Body of pancreas (tissue), 4 donors: Measurements from ENCODE around the gene EIF3J.

ENCODE experiments used
- POLR2A ChIP-seq, 3 donors: fragments of 450-650 bp; IDR thresholded peaks; one replicate each; pipeline ENCODE4 v1.6.1; 2016; ENCODE audit warnings: antibody characterized with exemption in 3 of 3, mild to moderate bottlenecking in 2 of 3
- TF ChIP-seq, protein P1 (sequence below), 7 experiments: fragments of 450-650 bp in 4 of 7; fragments of 200-600 bp in 3 of 7; sonication (generic) in 3 of 7; IDR thresholded peaks; one replicate each; pipeline ENCODE4 v1.5.1; 2016 to 2019; ENCODE audit warnings: antibody characterized with exemption in 7 of 7

GRCh38 chr15:44598066-44598465, 61.1 kb downstream of the EIF3J start:
- TF ChIP-seq, protein P1, sequence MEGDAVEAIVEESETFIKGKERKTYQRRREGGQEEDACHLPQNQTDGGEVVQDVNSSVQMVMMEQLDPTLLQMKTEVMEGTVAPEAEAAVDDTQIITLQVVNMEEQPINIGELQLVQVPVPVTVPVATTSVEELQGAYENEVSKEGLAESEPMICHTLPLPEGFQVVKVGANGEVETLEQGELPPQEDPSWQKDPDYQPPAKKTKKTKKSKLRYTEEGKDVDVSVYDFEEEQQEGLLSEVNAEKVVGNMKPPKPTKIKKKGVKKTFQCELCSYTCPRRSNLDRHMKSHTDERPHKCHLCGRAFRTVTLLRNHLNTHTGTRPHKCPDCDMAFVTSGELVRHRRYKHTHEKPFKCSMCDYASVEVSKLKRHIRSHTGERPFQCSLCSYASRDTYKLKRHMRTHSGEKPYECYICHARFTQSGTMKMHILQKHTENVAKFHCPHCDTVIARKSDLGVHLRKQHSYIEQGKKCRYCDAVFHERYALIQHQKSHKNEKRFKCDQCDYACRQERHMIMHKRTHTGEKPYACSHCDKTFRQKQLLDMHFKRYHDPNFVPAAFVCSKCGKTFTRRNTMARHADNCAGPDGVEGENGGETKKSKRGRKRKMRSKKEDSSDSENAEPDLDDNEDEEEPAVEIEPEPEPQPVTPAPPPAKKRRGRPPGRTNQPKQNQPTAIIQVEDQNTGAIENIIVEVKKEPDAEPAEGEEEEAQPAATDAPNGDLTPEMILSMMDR (IDR thresholded peaks at IDR 0.05): no peak
- no peak for TF ChIP-seq POLR2A (IDR thresholded peaks at IDR 0.05)
